HTERT RPE-1 (cell line): Measurements from ENCODE around the gene EXOC6B.

Source experiments
- in situ Hi-C: fragments of 300-500 bp; cut with MboI; formaldehyde crosslinking; loops from 4 replicates; pipeline ENCODE4 v1.14.3; 2020; ENCODE audit warnings: low sequenced_read_pairs

The EXOC6B gene

DNA sequence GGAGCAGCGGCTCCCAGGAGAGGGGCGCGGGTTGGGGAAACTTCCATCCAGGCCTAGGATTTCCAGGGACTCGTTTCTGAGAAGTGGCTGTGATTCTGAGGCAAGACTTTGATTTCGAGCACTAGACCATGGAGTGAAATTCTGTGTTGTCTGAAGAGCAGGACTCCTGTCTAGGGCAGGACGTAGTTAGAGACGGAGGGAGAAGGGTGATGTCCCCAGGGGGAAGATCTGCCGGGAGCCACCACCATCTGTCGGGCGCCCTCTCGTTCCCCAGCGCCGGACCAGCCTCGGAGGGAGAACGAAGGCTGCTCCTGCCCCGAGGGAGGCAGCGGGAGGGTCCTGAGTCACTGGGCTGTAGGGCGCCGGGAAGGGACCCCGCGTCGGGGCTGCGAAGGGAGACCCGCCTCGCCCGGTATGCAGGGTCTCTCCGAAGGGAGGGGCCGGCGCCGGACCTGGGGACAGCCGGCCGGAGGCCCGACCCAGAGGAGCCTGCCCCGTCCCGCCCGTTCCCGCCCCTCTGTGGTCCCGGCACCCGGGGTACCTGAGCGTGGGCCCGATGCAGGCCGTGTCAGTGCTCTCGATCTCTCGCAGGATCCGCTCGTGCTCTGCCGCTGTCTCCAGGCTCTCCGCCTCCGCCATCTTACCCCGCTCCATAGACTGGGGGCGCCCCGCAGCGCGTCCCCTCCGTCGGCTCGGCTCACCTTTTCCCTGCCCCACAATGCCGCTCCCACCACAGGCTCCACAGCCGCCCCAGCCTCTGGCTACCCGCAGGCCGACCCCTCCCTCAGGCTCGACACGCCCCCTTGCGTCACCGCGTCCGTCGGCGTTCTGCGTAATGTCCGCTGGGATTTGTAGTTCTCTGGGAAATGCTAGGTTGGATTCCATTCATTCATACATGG lies at the start of gene EXOC6B:
Gene EXOC6B, minus strand, starts transcription at position 777 of the 899 bp plus-strand sequence.
- in situ Hi-C loops = no loop called here

DNA sequence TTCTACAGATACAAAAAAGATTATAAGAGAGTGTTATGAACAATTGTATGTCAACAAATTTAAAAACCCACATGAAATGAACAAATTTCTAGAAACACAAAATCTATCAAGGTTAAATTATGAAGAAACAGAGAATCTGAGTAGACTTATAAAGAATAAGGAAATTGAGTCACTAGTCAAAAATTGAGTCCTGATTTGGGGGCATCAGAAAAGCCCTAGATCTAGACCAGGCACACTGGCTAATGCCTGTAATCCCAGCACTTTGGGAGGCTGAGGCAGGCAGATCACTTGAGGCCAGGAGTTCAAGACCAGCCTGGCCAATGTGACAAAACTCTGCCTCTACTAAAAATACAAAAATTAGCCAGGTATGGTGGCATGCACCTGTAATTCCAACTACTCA lies 46.0 kb upstream of the EXOC6B start:
- in situ Hi-C loops = loop anchor here (25.0 kb wide), 1 partner anchor 110 kb away; no protein-coding TSS in a partner anchor

DNA sequence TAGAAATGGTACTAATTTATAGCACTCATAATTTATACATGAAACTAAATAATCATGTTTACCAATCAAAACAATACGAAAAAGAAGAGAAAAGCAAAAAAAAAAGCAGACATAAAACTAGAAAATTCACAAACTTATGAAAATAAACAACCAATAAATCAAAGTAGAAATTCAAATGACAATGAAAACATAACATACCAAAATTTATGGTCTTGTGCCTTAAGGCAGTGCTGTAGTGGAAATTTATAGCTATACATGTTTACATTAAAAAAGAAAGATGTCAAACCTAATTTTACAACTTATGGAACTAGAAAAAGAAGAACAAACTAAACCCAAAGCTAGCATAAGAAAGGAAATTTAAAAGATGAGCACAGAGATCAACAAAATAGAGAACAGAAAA lies 45.2 kb upstream of the EXOC6B start:
- in situ Hi-C loops = loop anchor here (25.0 kb wide), 1 partner anchor 109 kb away; no protein-coding TSS in a partner anchor

DNA sequence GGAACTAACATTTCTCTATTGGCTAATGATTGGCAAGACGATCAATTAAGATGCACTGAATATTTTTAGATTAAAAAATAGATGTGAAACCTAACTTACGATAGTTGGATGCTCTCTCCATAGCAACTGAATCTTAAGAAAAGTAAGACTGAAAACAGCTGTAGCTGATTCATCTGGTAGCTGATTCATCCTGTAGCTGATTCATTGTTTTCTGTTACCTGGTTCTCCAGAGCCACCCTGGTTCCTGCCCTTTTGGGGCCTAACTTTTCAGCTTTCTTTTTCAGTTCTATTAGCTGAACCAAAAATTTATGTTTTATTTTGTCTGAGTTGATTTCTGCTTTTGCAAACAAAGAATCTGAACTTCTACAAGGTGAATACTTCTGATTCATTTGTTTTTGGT lies 38.7 kb upstream of the EXOC6B start:
- in situ Hi-C loops = loop anchor here (25.0 kb wide), 1 partner anchor 102 kb away; no protein-coding TSS in a partner anchor

DNA sequence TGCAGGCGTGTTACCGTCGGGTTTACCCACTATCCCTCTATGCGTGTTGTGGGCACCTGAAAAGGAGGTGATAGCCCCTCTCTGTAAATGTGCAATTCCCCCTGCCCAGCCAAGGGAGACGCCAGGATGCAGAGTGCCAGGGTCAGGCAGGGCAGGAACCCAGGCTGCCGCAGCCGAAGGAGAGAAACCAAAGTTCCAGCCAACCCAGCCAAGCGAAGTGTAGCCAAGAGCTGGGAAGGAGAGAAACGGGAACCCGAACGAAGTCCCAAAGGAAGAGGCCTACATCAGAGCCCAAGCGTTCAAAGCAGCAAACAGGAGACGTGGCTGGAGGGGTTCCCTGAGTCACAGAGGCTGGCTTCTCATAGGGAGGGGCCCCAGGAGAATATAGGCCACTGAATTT lies 37.2 kb upstream of the EXOC6B start:
- in situ Hi-C loops = loop anchor here (25.0 kb wide), 1 partner anchor 101 kb away; no protein-coding TSS in a partner anchor

DNA sequence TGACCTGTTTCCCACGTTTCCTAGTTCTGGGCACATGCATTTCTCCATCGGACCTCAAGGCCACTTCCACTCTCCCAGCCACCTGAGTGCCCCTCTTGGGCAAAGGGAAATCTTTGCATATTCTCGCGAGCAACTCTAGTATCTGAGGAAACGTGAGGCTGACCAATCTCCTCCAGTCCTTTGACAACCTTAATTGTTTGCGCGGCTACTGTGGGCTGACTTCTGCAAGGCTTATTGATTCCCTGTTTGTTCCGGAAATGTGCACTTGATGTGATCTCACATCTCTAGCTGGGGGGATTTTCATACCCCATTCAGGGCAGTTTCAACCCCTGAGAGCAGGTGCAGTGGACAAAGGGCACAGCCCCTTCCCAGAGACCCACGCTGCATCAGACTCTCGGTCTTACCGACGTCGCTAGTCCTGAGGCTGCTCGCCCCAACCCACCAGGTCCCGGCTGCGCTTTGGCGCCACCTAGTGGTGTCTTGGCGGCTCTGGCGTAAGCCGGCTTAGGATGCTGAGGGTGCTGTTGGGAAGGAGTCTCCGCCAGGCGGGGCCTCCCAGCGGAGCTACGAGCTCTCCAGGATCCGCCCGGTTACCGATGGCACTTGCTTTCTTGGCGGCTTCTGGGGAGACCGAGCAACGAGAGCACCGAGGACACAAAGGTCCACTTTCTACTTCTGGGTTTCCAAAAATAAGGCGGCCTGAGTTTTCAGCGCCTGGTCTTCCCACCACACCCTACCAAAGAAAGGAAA lies 36.6 kb upstream of the EXOC6B start:
- in situ Hi-C loops = loop anchor here (25.0 kb wide), 1 partner anchor 100 kb away; no protein-coding TSS in a partner anchor

DNA sequence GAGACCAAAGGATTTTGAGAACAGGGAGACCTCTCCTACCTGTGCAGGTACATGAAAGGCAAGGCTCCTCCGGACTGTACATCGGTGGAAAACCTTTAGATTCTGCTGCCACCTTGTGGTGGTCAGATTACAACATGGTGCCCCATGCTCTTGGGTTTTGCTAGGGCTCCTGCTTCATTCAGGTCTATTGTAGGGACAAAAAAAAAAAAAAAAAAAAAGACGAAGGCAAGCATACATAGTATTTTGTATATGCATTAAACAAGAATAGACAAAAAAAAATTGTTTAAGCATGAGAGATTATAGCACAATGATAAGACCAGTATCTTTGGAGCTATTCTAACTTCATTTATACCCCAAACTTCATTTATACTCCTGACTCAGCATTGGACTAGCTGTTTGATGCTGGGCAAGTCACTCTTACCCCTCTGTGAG lies 34.0 kb upstream of the EXOC6B start:
- in situ Hi-C loops = loop anchor here (25.0 kb wide), 1 partner anchor 98 kb away; no protein-coding TSS in a partner anchor

DNA sequence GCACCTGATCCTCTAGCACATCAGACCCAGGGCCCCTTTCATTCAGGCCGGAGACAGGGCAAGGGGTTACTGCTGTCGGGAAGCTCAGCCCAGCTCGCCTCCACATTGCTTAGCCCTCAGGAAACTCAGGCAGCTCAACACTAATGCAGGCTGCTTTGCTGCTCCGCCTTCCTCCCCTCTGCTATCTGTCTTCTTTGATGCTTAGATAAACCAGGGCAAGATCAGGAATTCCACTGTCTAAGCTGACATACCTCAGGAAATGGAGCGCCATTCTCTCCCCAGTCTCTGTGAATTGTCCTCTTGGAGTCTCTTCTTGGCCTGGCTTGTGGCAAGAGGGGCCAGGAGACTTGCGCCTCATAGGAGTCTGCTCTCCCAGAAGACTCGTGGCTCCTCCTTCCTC lies 25.5 kb upstream of the EXOC6B start:
- in situ Hi-C loops = loop anchor here (25.0 kb wide), 1 partner anchor 89 kb away; no protein-coding TSS in a partner anchor

DNA sequence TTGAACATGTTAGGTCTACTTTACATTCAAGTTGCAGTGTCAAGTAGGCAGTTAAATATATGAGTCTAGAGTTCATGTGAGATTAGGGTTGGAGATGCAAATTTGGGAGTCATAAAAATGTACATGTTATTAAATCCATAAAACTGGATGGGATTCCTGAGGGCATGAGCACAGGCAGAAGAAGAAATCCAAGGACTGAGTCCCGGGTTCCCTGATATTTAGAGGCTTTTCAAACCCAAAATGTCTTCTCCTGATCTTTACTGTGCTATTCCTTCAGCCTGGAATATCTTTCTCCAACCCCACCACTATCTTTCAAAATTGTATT lies 23.3 kb upstream of the EXOC6B start:
- in situ Hi-C loops = no loop called here

DNA sequence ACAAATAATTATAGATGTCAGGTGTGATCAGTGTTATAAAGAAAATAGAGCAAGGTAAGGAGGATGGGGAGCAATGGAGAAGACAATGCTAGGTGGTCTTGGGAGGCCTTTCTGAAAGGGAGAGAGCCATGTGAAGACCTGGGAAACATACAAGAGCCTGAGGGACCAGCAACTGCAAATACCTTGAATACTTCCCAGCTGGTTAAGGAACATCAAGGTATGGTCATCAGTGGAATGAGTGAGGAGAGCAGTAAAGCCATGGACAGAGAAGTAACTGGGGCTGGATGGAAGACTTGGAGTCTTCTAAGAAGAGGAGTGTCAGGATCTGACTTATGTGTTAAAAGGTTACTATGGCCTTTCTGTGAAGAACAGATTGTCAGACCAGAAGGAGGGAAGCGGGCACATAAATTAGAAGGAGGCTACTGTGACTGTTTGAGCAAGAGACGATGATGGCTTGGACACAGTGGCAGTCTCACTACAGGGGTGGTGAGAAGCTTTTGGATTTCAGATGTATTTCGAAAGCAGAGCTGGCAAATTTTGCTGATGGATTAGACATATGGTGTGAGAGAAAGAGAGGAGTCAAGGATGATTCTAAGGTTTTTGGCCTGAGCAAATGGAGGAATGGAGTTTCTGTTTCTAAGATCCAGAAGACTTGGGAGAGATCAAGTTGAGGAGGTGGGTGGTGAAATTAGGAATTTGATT lies 22.8 kb upstream of the EXOC6B start:
- in situ Hi-C loops = no loop called here

DNA sequence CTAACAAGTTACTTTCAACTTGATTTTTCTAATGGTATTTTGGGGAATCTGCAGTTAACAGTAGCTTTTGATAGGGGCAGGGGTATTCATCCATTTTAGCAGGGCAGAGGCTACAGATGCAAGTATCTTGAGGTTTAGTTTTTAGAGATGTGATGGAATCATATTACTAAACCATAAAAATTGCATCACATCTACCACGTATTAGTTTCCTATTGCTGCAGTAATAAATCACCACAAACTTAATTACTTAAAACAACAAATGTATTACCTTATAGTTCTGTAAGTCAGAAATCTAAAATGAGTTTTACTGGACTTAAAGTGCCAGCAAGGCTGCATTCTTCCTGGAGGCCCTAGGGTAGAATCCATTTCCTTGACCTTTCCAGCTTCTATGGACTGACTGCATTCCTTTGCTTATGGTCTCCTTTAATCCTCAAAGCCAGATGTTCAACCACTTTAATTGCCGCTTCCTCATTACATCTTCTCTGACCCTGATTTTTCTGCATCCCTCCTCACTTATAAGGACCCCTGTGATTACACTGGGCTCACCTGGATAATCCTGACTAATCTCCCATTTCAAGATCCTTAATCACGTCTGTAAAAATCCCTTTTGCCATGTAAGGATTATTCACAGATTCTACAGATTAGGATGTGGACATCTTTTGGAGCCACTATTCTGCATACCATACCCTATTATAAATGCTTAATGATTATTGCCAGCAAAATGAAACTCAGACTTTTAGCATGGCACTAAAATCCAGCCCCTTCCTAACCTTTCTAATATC lies 21.9 kb upstream of the EXOC6B start:
- in situ Hi-C loops = no loop called here

DNA sequence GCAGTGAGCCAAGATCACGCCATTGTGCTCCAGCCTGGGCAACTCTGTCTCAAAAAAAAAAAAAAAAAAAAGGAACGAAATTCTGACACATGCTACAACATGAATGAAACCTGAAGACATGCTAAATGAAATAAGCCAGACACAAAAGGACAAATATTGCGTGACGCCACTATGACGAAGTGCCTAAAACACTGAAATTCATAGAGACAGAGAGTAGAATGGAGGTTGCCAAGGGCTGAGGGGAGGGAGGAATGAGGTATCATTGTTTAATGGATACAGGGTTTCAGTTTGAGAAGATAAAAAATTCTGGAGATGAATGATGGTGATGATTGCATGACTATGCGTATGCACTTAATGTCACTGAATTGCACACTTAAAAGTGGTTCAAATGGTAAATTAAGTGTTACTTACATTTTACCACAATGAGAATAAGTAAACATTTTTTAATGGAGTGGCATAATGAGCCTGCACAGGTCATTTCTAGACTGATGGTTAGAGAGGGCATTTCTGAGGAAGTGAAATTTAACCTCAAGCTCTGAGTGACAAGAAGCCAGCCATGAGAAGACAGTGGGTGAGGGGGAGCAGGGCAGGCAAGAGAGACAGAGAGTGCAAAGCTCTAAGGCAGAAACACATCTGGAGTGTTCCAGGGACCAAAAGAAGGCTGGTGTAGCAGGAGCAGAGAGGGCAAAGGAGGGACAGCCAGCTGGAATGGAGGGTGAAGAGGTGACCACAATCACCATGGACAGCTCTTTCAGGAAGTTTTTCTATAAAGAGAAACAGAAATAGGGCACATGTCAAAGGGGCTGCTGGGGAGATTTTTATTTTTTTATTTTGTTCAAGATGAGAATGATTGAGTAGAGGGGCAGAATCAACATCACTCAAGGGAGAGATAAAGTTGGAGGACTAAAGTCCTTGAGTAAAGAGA lies 20.6 kb upstream of the EXOC6B start:
- in situ Hi-C loops = no loop called here

DNA sequence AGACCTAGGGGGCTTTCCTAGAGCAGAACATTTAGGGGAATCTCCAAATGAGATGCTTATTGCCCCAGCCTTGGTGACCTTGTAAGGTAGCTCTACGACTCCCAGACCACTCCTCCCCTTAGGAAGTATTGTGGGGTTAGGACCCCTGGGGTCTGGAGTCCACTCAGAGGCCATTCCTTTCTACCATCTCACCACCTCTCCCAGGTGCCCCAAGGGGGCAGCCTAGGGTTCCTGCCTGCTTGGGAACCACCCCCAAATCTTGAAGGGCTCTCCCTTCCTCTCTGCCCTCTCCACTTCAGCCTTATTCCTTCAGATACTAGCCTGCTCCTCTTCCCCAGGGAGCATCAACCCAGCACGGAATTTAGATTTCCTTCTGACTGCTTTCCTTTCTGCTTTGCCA lies 17.5 kb upstream of the EXOC6B start:
- in situ Hi-C loops = no loop called here

DNA sequence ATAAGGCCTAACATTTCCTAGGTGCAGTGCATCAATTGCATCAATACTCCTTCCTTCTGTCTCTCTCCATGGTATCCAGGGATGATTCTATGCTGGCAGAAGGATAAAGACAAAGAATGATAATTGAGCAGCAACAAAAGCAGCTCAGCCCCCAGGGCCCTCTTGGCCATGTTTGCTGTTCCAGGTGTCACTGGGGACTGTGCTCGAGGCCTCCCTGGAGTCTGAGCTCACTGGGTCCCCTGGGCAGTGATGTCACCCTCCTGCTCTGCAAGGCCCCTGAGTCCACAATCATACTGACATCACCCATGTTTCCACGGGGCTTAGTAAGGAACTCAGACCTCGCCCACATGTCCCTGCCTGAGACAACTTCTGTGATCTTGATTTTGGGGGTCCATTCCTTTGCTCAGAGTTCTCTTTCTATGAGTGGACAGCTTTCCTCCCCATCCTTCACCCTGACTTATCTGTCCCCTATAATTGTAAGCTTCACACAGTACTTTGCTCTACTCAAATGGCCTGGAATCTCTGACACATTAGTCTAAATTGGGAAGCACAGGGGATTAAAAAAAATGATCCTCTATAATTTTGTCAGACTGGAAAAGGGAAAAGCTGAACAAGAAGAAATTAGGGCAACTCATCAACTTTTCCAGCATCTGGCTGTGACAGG lies 15.8 kb upstream of the EXOC6B start:
- in situ Hi-C loops = no loop called here

DNA sequence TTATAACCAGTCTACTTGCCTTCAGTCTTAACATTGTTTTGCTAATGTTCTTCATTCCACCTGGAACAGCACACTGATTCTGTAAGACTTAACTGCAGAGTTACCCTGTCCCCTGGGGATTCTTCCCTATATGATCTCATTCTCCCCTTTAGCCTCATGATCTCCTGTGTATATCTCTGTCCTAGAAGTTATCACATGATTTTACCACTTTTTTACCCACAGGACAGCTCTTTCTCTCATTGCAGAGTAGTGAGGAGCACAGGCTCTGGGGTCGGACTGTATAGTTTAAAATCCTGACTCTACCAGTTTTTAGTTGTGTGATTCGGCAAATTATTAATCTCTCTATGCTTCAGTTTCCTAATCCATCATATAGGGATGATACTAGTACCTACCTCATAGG lies 14.2 kb upstream of the EXOC6B start:
- in situ Hi-C loops = no loop called here

DNA sequence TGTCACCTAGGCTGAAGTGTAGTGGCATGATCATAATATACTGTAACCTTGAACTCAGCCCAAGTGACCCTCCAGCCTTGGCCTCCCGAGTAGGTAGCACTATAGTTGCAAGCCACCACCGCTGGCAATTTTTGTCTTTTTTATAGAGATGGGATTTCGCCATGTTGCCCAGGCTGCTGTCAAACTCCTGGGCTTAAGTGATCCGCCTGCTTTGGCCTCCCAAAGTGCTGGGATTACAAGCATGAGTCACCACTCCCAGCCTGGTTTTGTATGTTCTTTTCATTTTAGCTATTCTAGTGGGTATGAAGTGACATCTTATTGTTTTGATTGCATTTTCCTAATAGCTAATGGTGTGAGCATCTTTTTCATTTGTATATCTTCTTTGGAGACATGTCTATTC lies 11.3 kb upstream of the EXOC6B start:
- in situ Hi-C loops = no loop called here

DNA sequence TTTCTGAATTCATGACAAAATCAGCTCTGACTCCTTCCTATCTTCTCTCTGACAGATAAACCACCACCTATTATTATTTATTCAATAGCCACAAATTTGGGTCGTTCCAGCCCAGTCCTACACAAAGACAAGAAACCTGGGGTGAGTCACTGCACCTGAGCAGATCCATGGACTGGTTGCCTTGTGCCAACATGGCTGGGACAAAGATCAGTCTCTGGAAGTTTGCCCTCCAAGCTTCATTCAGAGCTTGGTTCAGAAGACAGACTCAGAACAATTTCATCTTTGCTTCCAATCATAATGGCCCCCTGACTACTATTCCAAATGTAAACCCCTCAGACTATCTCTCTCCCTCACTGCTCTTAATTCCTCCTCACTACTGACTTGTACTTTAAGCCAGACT lies 9.6 kb upstream of the EXOC6B start:
- in situ Hi-C loops = no loop called here

DNA sequence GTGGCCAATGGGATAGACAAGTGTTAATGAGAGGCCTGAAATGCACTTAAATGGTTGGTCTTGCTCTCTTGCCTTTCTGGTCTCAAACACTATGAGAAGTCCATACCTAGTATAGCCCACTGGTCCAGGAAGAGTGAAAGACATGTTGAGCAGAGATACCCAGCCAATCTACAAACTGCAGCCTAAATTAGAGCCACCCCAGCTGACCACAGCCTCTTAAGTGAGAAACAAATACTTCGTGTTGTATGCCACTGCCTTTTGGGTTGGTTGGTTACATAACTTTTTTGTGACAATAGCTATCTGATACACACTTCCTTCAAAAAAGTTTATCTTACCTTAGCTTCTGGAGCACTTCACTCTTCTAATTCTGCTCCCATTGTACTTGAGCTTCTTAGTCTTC lies 8.8 kb upstream of the EXOC6B start:
- in situ Hi-C loops = no loop called here
